ENCODE results near the gene RINL. TPM values are rescaled to one million over a fixed set of nuclear protein-coding genes. Genes with fewer than 3 reads are reported as not detected.
"Not testable (repeated sequence)": the region's sequence is repeated elsewhere in the genome, so short reads cannot be mapped to it uniquely, and the experiment has no call there.

The RINL gene
- polyA plus RNA-seq, 1 donor (not counting 4 experiments of a cell fraction or from before 2014, with no cell fraction given): 6.3 TPM

- H2AFZ ChIP-seq (ENCODE audit: control insufficient read depth, low read length): no peak overlapping the region
- H3K79me2 ChIP-seq (ENCODE audit: control insufficient read depth, insufficient read depth, low read length): no peaks in the 10 kb centered on the region
- TF ChIP-seq CTCF (optimal IDR thresholded peaks at IDR 0.05 in 1 of 3, IDR thresholded peaks at IDR 0.05 in 1 of 3, conservative IDR thresholded peaks at IDR 0.05 in 1 of 3; ENCODE audit: extremely low read depth in 1 of 3, insufficient read depth in 2 of 3, low read length in 3 of 3) (no peak), EZH2 (IDR thresholded peaks at IDR 0.05; ENCODE audit: low read length) (no peak)
- H3K9ac ChIP-seq (ENCODE audit: control insufficient read depth, extremely low read depth, insufficient read depth, low read length): no peak overlapping the region
- H3K4me1 ChIP-seq (ENCODE audit: control insufficient read depth, extremely low read depth, insufficient read depth, low read length): peaks cover 3% of the 10 kb centered on the region
- no peaks in the 10 kb centered on the region for H3K27me3 ChIP-seq (ENCODE audit: control insufficient read depth, extremely low read depth, insufficient read depth, low read length)
- no peak overlapping the region for H3K27ac ChIP-seq (ENCODE audit: control insufficient read depth, insufficient read depth, low read length)
- no peaks in the 10 kb centered on the region for H3K9me3 ChIP-seq (ENCODE audit: control insufficient read depth, low read depth, low read length)
- H3K4me3 ChIP-seq (ENCODE audit: control insufficient read depth in 2 of 3, extremely low read depth in 1 of 3, insufficient read depth in 2 of 3, low read depth in 1 of 3, low read length in 3 of 3): no peak overlapping the region
- no peak for DNase-seq (ENCODE audit: low read depth, low spot score)
- H3K9me1 ChIP-seq (ENCODE audit: control insufficient read depth, extremely low read depth, insufficient read depth, low read length): no peaks in the 10 kb centered on the region
- no peaks in the 10 kb centered on the region for H4K20me1 ChIP-seq (ENCODE audit: control insufficient read depth, extremely low read depth, insufficient read depth, low read length)
- FAIRE-seq: no peak
- no peaks in the 10 kb centered on the region for H3K36me3 ChIP-seq (ENCODE audit: control insufficient read depth in 2 of 2, extremely low read depth in 1 of 2, insufficient read depth in 2 of 2, low read length in 2 of 2)
- dilution Hi-C loops (cut with MboI; ENCODE audit: extremely low pct_ligation_motif_present, low sequenced_read_pairs): no loop called here
- no peak overlapping the region for H3K4me2 ChIP-seq (ENCODE audit: control insufficient read depth, extremely low read depth, insufficient read depth, low read depth, low read length)
These were observed 15.6 kb downstream of the RINL start for GRCh38 chr19:38862321-38863059.

- dilution Hi-C loops (cut with MboI; ENCODE audit: extremely low pct_ligation_motif_present, low sequenced_read_pairs): no loop called here
- FAIRE-seq (no peak), DNase-seq (ENCODE audit: low read depth, low spot score) (no peak)
- no peak overlapping the region for H3K9ac ChIP-seq (ENCODE audit: control insufficient read depth, extremely low read depth, insufficient read depth, low read length)
- TF ChIP-seq CTCF (optimal IDR thresholded peaks at IDR 0.05 in 1 of 3, IDR thresholded peaks at IDR 0.05 in 1 of 3, conservative IDR thresholded peaks at IDR 0.05 in 1 of 3; ENCODE audit: extremely low read depth in 1 of 3, insufficient read depth in 2 of 3, low read length in 3 of 3) (no peak), EZH2 (IDR thresholded peaks at IDR 0.05; ENCODE audit: low read length) (no peak)
- no peak overlapping the region for H3K4me2 ChIP-seq (ENCODE audit: control insufficient read depth, extremely low read depth, insufficient read depth, low read depth, low read length)
- no peaks in the 10 kb centered on the region for H3K9me1 ChIP-seq (ENCODE audit: control insufficient read depth, extremely low read depth, insufficient read depth, low read length)
- no peaks in the 10 kb centered on the region for H3K27me3 ChIP-seq (ENCODE audit: control insufficient read depth, extremely low read depth, insufficient read depth, low read length)
- no peaks in the 10 kb centered on the region for H3K79me2 ChIP-seq (ENCODE audit: control insufficient read depth, insufficient read depth, low read length)
- H3K36me3 ChIP-seq (ENCODE audit: control insufficient read depth in 2 of 2, extremely low read depth in 1 of 2, insufficient read depth in 2 of 2, low read length in 2 of 2): no peaks in the 10 kb centered on the region
- H3K4me1 ChIP-seq (ENCODE audit: control insufficient read depth, extremely low read depth, insufficient read depth, low read length): peaks cover 3% of the 10 kb centered on the region
- H4K20me1 ChIP-seq (ENCODE audit: control insufficient read depth, extremely low read depth, insufficient read depth, low read length): no peaks in the 10 kb centered on the region
- H3K4me3 ChIP-seq (ENCODE audit: control insufficient read depth in 2 of 3, extremely low read depth in 1 of 3, insufficient read depth in 2 of 3, low read depth in 1 of 3, low read length in 3 of 3): no peak overlapping the region
- H3K27ac ChIP-seq (ENCODE audit: control insufficient read depth, insufficient read depth, low read length): no peak overlapping the region
- H3K9me3 ChIP-seq (ENCODE audit: control insufficient read depth, low read depth, low read length): no peaks in the 10 kb centered on the region
- H2AFZ ChIP-seq (ENCODE audit: control insufficient read depth, low read length): no peak overlapping the region
These were observed 16.7 kb downstream of the RINL start for GRCh38 chr19:38861368-38861767.

GRCh38 chr19:38859631-38860204 lies 18.4 kb downstream of the RINL start:
- FAIRE-seq; DNase-seq (ENCODE audit: low read depth, low spot score); H3K79me2 ChIP-seq (ENCODE audit: control insufficient read depth, insufficient read depth, low read length); H3K9me3 ChIP-seq (ENCODE audit: control insufficient read depth, low read depth, low read length); H3K4me1 ChIP-seq (ENCODE audit: control insufficient read depth, extremely low read depth, insufficient read depth, low read length); H3K4me2 ChIP-seq (ENCODE audit: control insufficient read depth, extremely low read depth, insufficient read depth, low read depth, low read length); dilution Hi-C loops (cut with MboI; ENCODE audit: extremely low pct_ligation_motif_present, low sequenced_read_pairs); H4K20me1 ChIP-seq (ENCODE audit: control insufficient read depth, extremely low read depth, insufficient read depth, low read length); H3K27ac ChIP-seq (ENCODE audit: control insufficient read depth, insufficient read depth, low read length); H3K9me1 ChIP-seq (ENCODE audit: control insufficient read depth, extremely low read depth, insufficient read depth, low read length); H3K4me3 ChIP-seq (ENCODE audit: control insufficient read depth in 2 of 3, extremely low read depth in 1 of 3, insufficient read depth in 2 of 3, low read depth in 1 of 3, low read length in 3 of 3); H3K9ac ChIP-seq (ENCODE audit: control insufficient read depth, extremely low read depth, insufficient read depth, low read length); H2AFZ ChIP-seq (ENCODE audit: control insufficient read depth, low read length); H3K27me3 ChIP-seq (ENCODE audit: control insufficient read depth, extremely low read depth, insufficient read depth, low read length); H3K36me3 ChIP-seq (ENCODE audit: control insufficient read depth in 2 of 2, extremely low read depth in 1 of 2, insufficient read depth in 2 of 2, low read length in 2 of 2): not testable (repeated sequence)
